Omental fat pad (tissue), 4 donors: ENCODE data around the gene SPACA5. TPM values are rescaled to one million over a fixed set of nuclear protein-coding genes. Genes with fewer than 3 reads are reported as not detected.

ENCODE experiments used
- ATAC-seq: fragments of 150-250 bp; one replicate; pipeline ENCODE4 v1.9.1; 2016; ENCODE audit warnings: mild to moderate bottlenecking, moderate library complexity; ENCODE audit not compliant: low FRiP score
- DNase-seq: peaks from one replicate; pipeline ENCODE4 v3.0.0-alpha.2; 2019; ENCODE audit warnings: low spot score
- CTCF ChIP-seq, 3 donors: fragments of 450-650 bp; IDR thresholded peaks; one replicate each; pipeline ENCODE4 v1.5.1; 2016 to 2017; ENCODE audit warnings: antibody characterized with exemption in 3 of 3, mild to moderate bottlenecking in 3 of 3, moderate library complexity in 2 of 3
- total RNA-seq, 4 donors: library from RNA; depleted of rRNA; stranded (reverse); fragments of >200 nt; gene quantifications; one replicate each; pipeline ENCODE4 v1.1.0, GENCODE V29; 2016

The SPACA5 gene
- total RNA-seq, 4 donors from 2014 or later: not detected

- TF ChIP-seq CTCF (IDR thresholded peaks at IDR 0.05): no peak
- DNase-seq (no peak), ATAC-seq (no peak)
These were observed 15.3 kb upstream of the SPACA5 start for GRCh38 chrX:47991263-47992094.

GRCh38 chrX:47992095-47992380 lies 14.8 kb upstream of the SPACA5 start:
- DNase-seq (no peak), ATAC-seq (no peak)
- TF ChIP-seq CTCF (IDR thresholded peaks at IDR 0.05): no peak

GRCh38 chrX:47992669-47993068 lies 14.1 kb upstream of the SPACA5 start:
- DNase-seq (no peak), ATAC-seq (no peak)
- TF ChIP-seq CTCF (IDR thresholded peaks at IDR 0.05): no peak

GRCh38 chrX:48001260-48001659 lies 5.5 kb upstream of the SPACA5 start:
- no peak for ATAC-seq
- TF ChIP-seq CTCF (IDR thresholded peaks at IDR 0.05): no peak

GRCh38 chrX:48002319-48002718 lies 4.5 kb upstream of the SPACA5 start:
- no peak for TF ChIP-seq CTCF (IDR thresholded peaks at IDR 0.05)
- no peak for DNase-seq
- ATAC-seq: no peak

More at GRCh38 chrX:48001260-48001659, 5.5 kb upstream of the SPACA5 start:
- DNase-seq: no peak

GRCh38 chrX:48002929-48003328 lies 3.9 kb upstream of the SPACA5 start:
- DNase-seq: no peak
- ATAC-seq: no peak
- no peak for TF ChIP-seq CTCF (IDR thresholded peaks at IDR 0.05)

GRCh38 chrX:48003367-48003757 lies 3.4 kb upstream of the SPACA5 start:
- DNase-seq (no peak), ATAC-seq (peak; percentile 9)
- TF ChIP-seq CTCF (IDR thresholded peaks at IDR 0.05): no peak
